ENCODE measurements around the gene PCDHB2. TPM values are rescaled to one million over a fixed set of nuclear protein-coding genes. Genes with fewer than 3 reads are reported as not detected.

Gene PCDHB2
- total and polyA plus RNA-seq, 2 of the 4 experiments (the other 2 are of a cell fraction), result 0.36 to 0.46 TPM

- Histone ChIP-seq H3K27me3 (ENCODE audit: control insufficient read depth, insufficient read depth, low read length) (no peaks in the 10 kb centered on the region), H4K91ac (ENCODE audit: insufficient read depth, low read depth, low read length) (no peak overlapping the region), H3K4ac (ENCODE audit: low read depth, low read length) (no peak overlapping the region), H3K9me3 (ENCODE audit: control insufficient read depth, insufficient read depth, low read length) (0 out of 2 replicates have a peak, but pooled peaks cover 2% of the 10 kb centered on the region), H4K20me1 (ENCODE audit: insufficient read depth, low read length) (no peaks in the 10 kb centered on the region), H3K23ac (ENCODE audit: low read depth, low read length) (no peak overlapping the region), H2BK20ac (ENCODE audit: low read depth, low read length) (no peak overlapping the region), H2BK15ac (ENCODE audit: low read depth, low read length) (no peak overlapping the region), H2AFZ (replicated peaks; ENCODE audit: low read length, poor library complexity) (no peak overlapping the region), H2BK5ac (ENCODE audit: low read depth, low read length, poor library complexity, severe bottlenecking) (no peak overlapping the region), H3K36me3 (ENCODE audit: control insufficient read depth, insufficient read depth, low read length) (no peaks in the 10 kb centered on the region), H4K5ac (ENCODE audit: low read depth, low read length) (no peak overlapping the region), H3K27ac (ENCODE audit: insufficient read depth, low read length) (no peak overlapping the region), H3K9ac (ENCODE audit: low read depth, low read length) (no peak overlapping the region), H3K14ac (replicated peaks; ENCODE audit: low read depth, low read length) (no peak overlapping the region), H3K4me1 (ENCODE audit: control insufficient read depth, insufficient read depth, low read length) (no peaks in the 10 kb centered on the region), H3K18ac (ENCODE audit: low read depth, low read length) (no peak overlapping the region), H3K56ac (ENCODE audit: extremely low read depth, insufficient read depth, low read length) (no peak overlapping the region), H2AK9ac (replicated peaks; ENCODE audit: low read depth, low read length, poor library complexity) (no peak overlapping the region), H4K8ac (ENCODE audit: low read depth in 2 of 2, low read length in 2 of 2) (no peak overlapping the region), H3K4me3 (ENCODE audit: insufficient read depth, low read depth, low read length) (peak overlapping the region; percentile 48), H3K4me2 (ENCODE audit: low read depth, low read length) (peak overlapping the region; percentile 46; the same call in 1 of the 2 replicates), H2AK5ac (ENCODE audit: low read depth, low read length) (no peak overlapping the region), H2BK120ac (ENCODE audit: low read depth, low read length) (no peak overlapping the region), H3K79me1 (ENCODE audit: low read depth in 1 of 2, low read length in 2 of 2) (no peaks in the 10 kb centered on the region), H3K9me1 (ENCODE audit: insufficient read depth, low read length) (no peaks in the 10 kb centered on the region)
- ChIA-PET CTCF (interaction anchor here (0.7 to 1.0 kb wide), 2 partner anchors 10 to 38 kb away, joined by 3 to 4 read pairs; partner anchors contain the start of gene PCDHB2), POLR2A (ENCODE audit: unreplicated experiment) (no interaction called here)
- TF ChIP-seq RCOR1 (IDR thresholded peaks at IDR 0.05; ENCODE audit: insufficient replicate concordance, low read length) (no peak), CHD1 (IDR thresholded peaks at IDR 0.05; ENCODE audit: low read depth, low read length) (no peak), CEBPB (IDR thresholded peaks at IDR 0.05; ENCODE audit: low read depth, low read length) (no peak)
- TF ChIP-seq, protein P1, sequence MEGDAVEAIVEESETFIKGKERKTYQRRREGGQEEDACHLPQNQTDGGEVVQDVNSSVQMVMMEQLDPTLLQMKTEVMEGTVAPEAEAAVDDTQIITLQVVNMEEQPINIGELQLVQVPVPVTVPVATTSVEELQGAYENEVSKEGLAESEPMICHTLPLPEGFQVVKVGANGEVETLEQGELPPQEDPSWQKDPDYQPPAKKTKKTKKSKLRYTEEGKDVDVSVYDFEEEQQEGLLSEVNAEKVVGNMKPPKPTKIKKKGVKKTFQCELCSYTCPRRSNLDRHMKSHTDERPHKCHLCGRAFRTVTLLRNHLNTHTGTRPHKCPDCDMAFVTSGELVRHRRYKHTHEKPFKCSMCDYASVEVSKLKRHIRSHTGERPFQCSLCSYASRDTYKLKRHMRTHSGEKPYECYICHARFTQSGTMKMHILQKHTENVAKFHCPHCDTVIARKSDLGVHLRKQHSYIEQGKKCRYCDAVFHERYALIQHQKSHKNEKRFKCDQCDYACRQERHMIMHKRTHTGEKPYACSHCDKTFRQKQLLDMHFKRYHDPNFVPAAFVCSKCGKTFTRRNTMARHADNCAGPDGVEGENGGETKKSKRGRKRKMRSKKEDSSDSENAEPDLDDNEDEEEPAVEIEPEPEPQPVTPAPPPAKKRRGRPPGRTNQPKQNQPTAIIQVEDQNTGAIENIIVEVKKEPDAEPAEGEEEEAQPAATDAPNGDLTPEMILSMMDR (conservative IDR thresholded peaks at IDR 0.05; ENCODE audit: low read depth, low read length), result peak; percentile 31
- in situ Hi-C loops (cut with MboI; ENCODE audit: low sequenced_read_pairs), result no loop called here
- no TSS peak for BruUV-seq (replicated peaks)
- WGBS, 2 experiments (ENCODE audit: extremely low coverage in 2 of 2, insufficient read length in 1 of 2), result 15% methylated on average over 5 of the region's 21 CpGs; no CpG with 5 or more reads in 1 of the 2 experiments
- intact Hi-C loops (cut with micrococcal nuclease), result no loop called here
- dilution Hi-C loops (cut with HindIII; ENCODE audit: low sequenced_read_pairs, unreplicated experiment), result no loop called here
- DNase-seq (peak; percentile 9), ATAC-seq (ENCODE audit: low read depth) (peak; percentile 60)
These were observed 9.9 kb upstream of the PCDHB2 start for GRCh38 chr5:141084487-141084989.

All from IMR-90 (cell line).